ENCODE data around the gene ADAMTS12. TPM values are rescaled to one million over a fixed set of nuclear protein-coding genes. Genes with fewer than 3 reads are reported as not detected.
A peak's percentile ranks its signal among the peaks of the same experiment; 100 is the strongest.

ADAMTS12 gene
- total RNA-seq, 1 experiment from 2014 or later: 3.5 TPM

DNA sequence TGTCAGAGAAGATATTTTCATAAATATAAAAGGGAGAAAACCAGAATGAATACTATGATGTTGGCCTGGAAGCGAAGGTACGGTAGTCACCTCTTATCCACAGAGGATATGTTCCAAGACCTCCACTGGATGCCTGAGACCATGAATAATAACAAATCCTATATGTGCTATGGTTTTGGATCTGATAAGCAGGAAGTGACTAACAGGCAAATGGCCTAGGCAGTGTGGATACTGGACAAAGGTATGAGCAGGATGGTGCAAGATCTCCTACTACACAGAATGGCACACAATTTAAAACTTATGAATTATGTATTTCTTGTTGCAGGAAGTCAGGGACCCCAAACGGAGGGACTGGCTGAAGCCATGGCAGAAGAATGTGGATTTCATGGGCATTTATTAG lies 48.2 kb downstream of the ADAMTS12 start:
- DNase-seq (ENCODE audit: low read depth): peak; percentile 81

- no peak for DNase-seq (ENCODE audit: low read depth)
Observed at GRCh38 chr5:33842456-33842855, 49.3 kb downstream of the ADAMTS12 start.

- DNase-seq (ENCODE audit: low read depth): no peak
Observed at GRCh38 chr5:33841891-33842290, 49.9 kb downstream of the ADAMTS12 start.

DNA sequence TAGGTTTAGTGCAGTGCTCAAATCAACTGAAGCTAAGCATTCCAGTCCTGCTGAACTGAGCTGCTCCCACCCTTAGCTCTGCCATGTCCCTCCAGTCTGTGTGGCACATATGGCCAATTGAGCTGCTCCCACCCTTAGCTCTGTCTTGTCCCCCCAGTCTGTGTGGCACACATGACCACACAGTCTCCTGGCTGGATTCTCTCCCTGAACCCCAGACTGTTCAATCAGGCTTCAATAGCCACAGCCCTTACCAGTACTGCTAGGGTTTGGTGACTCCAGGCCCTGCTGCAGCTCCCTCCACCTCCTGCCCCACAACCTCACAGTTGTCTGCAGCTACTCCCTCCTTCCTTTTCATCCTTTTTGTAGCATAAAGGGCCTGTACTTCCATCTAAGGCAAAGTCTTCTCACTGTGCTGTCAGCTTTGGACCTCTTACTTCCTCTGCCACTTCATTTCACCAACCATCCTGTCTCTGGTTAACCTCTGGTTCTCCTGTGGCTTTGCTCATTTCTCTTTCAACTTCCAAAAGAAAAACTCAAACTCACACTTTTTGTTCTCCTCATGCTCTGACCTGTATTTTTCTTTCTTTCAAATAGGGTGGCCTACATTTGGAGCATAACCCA lies 50.8 kb downstream of the ADAMTS12 start:
- no peak for DNase-seq (ENCODE audit: low read depth)

DNA sequence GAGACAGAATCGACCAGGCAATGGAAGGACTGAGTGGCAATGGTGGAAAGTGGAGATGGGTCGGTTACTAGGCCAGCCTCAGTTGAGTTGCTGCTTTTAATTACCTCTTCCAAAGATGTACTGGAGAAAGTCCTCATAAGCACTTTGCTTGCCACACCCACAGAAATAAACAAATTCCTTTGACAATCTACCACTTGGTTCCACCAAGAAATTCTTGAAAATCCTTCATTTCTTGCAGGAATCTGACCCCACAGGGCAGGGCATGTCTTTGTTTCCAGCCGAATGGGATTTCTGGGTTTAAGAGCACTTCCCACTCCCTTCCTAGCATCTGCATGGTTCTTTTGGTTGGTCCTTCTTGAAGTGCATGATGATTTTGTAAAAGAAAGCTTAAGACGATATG lies 54.5 kb downstream of the ADAMTS12 start:
- no peak for DNase-seq (ENCODE audit: low read depth)

DNA sequence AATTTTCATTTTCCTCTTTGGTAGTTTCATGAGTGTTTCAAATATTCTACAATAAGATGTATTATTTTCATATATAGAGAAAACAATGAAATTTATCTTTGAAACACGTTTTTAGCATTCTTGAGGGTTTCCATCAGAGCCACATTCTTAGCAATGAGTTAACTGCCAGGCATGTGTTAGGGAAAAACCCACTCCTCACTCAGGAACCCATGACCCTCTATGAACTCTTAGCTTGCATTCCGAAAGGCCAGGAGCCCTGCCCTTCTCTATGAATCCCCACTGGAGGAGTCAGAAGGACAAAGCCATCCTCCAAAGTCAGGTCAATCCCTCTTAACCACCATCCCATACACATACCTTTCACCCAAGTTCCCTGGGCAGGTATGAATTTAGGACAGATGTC lies 57.5 kb downstream of the ADAMTS12 start:
- peak; percentile 28 for DNase-seq (ENCODE audit: low read depth)

- DNase-seq (ENCODE audit: low read depth): no peak
Observed at GRCh38 chr5:33833237-33833575, 58.6 kb downstream of the ADAMTS12 start.

- no peak for DNase-seq (ENCODE audit: low read depth)
Observed at GRCh38 chr5:33832404-33833236, 59.2 kb downstream of the ADAMTS12 start.

DNA sequence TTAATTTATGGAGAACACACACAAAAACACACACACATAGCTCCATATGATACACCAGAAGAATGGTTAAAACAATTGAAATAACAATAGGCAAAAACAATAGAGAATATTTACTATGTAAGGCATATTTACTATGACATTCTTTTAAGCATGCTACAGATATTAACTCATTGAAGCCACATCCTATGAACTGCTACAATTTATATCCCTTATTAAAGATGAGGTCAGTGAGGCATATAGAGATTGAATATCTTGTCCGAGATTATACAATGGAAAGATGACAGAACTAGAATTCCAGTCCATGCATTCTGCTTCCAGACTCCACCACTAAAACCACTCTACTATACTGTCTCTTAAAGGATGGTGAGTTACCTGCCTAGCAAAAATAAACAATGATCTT lies 60.7 kb downstream of the ADAMTS12 start:
- DNase-seq (ENCODE audit: low read depth): no peak

DNA sequence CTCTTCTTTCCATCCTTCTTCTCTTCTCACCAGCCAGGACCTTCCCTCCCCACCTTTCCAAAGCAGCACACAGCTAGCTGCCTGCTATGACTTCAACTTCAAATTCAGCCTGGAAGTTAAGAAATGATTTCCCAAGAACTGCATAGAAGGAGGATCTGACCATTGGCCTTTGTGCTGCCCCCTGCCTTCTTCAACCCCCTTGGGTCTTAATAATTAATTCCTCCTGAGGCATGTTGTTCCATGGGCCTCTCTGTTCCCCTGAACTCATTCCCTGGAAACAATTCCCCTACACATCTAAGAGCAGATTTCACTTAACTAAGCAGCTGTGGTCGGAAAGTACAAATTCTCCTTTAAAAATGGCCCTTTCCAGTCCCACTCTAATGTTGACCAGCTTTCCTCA lies 62.4 kb downstream of the ADAMTS12 start:
- DNase-seq (ENCODE audit: low read depth): no peak

GRCh38 chr5:33828626-33829308 lies 63.0 kb downstream of the ADAMTS12 start:
- DNase-seq (ENCODE audit: low read depth): peak; percentile 65

DNA sequence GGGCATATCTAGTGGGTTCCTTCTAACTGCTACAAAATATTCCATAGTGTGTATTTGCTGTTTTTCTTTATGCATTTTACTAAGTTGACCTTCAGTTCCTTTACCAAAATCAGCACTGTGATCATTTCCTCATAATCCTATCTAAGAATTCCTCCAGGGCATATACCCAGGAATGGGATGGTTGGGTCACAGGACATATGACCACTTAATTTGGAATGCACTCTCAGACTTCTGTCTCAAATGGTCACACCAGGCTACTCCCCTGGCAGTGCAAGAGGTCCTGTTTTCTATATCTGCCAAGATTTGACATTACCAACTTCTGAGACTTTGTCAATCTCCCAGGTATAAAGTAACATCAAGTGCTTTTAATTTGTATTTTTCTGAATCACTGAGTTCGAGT lies 63.9 kb downstream of the ADAMTS12 start:
- DNase-seq (ENCODE audit: low read depth): no peak

DNA sequence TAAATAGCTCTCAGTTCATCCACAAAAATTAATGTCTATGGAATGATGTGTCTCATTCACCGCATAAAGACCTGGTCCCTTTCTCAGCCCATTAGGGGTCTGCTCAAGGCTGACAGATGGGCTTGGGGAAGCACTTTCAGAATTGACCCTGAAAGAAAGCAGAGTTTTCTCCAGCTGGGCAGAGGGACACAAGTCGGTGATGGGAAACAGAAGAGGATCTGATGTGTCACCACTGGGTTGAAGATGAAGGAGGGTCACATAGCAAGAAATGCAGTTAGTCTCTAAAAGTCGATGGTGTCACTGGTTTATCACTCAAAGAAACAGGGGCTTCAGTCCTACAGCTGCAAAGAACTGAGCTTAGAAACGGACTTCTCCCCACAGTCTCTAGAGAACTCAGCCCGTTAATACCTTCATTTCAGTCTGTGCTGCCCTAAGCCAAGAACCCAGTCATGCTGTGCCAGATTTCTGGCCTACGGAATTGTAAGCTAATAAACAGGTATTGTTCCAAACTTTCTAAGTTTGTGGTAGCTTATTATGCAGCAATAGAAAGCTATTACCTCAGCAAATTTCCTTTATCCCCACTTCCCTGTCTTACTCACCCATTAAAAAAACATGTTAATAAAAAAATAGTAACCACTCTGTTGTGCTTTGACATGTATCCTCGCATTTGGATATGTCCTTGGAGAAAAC lies 64.6 kb downstream of the ADAMTS12 start:
- DNase-seq (ENCODE audit: low read depth): no peak

DNA sequence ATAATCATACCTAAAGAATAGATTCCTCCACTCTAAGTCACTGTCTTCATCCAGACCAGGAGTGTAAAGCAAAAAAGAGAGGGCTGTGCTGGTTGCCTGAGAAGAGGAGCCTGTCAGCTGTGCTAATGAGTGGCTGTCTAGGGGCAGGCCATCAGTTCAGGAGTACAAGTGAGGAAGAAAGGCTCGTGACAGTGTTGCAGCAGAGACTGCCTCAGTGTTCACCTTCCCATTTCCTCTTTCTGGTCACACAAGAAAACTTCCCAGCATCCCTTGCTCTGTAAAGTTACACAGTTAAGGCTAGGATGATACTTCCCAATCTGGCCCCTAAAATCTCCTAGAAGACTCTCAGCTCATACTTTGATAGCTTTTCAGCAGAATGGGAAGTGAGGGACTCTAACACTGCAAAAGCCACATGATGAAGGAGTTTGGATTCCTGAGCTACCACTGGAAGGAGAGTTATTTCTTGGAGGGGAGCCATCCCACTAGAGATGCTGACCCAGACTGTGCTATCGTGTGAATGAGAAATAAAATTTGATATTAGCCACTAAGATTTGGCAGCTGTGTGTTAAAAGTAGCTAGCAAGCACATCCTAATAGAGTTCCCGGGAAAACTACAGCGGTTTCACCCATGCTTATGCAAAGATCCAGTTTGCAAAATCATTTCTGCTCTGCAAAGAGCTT lies 67.1 kb downstream of the ADAMTS12 start:
- peak; percentile 25 for DNase-seq (ENCODE audit: low read depth)

DNA sequence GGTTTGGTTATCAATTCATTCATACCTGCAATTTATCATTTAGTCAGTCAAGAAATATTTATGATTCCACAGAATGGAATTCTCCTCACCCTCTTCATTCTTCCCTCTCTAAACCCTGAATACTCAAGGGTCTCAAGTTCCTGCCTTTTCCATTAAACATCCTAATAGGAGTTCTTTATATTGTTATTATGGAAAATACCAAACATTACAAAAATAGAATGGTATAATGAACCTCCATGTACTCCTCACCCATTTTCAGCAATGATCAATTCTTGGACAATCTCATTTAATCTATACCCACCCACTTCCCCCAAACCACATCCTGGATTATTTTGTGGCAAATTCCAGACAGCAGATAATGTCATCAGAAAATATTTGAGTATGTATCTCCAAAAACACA lies 74.5 kb downstream of the ADAMTS12 start:
- DNase-seq (ENCODE audit: low read depth): no peak

DNA sequence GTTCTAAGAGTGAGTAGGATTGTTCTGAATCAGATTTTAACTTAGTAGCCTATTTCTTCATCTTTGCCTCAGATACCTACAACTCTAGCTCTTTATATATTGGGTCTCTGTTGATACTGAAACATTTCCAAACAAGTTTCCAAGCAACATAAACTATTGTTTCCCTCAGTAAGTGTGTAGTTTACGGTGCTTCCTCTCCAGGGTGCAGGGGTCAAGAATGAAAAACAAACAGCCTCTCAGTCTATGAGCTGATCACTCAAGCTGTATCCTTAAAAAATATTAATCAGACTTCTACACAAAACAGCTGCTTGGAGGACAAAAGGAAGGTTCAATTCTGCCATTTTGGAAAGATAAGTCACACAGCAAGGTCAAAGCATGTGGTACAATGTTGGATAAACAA lies 75.0 kb downstream of the ADAMTS12 start:
- DNase-seq (ENCODE audit: low read depth): no peak

DNA sequence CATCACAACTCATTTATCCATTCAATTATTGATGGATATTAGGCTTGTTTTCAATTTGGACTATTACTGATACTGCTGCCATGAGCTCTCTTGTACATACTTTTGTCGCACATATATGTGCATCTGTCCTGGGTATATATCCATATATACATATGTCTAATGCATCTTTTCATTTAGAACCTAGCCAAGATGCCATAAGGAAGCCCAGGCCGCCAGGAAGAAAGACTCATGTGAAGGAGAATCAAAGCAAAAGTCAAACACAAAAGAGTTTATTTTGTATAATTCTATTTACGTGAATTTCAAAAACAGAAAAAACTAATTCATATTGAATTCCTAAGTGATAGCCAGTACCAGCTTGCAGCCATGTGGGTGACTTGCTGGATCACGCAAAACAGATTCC lies 79.0 kb downstream of the ADAMTS12 start:
- DNase-seq (ENCODE audit: low read depth): no peak

GRCh38 chr5:33810491-33811120 lies 81.2 kb downstream of the ADAMTS12 start:
- peak; percentile 60 for DNase-seq (ENCODE audit: low read depth)

DNA sequence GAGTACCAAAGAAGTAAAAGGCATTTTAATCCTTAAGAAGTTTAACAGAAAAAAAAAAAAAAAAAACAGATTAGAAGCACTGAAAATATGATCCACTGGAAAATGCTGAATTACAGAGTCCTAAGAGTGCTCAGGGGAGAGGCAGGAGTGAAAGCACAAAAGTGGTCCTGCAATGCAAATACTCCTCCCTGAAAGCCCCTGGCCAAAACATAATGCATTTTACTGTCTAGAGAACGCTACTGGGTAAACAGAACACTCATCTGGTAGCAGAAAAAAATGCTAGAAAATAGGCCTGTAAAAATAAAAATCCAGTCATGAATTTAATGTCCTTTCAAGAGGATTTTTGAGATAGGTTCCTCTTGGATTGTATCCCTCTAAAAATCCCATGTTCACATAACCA lies 81.9 kb downstream of the ADAMTS12 start:
- no peak for DNase-seq (ENCODE audit: low read depth)

GRCh38 chr5:33808699-33809098 lies 83.1 kb downstream of the ADAMTS12 start:
- no peak for DNase-seq (ENCODE audit: low read depth)

DNA sequence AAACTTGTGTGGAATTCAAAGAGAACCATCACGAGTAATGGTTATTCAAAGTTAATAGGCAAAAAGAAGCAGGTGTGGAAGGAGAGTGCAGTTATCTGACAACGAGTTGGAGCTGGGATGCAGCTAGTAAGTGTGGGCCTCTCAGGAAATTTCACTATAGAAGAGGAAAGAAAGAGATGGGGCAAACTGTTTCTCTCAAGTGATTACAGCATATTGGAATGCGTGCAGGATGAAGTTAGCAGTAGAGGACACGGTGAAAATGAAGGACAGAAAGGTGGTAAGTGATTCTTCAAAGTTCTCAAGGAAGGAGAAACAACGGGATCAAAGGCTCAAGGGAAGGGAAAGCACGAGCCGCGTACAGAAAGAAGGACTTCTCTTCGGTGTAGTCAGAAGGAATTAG lies 84.0 kb downstream of the ADAMTS12 start:
- DNase-seq (ENCODE audit: low read depth): no peak
